Tibial nerve (tissue), 4 donors: Measurements from ENCODE around the gene RNF114. TPM values are rescaled to one million over a fixed set of nuclear protein-coding genes. Genes with fewer than 3 reads are reported as not detected.

Experiments used
- DNase-seq, 2 donors: peaks; one replicate each; pipeline ENCODE4 v3.0.0-alpha.2; 2019; ENCODE audit warnings: low spot score in 2 of 2
- H3K27ac ChIP-seq, 4 donors: fragments of 200-600 bp; sonication (generic) in 3 of 4; one replicate each; pipeline ENCODE4 v1.5.1; 2017 to 2019; ENCODE audit warnings: mild to moderate bottlenecking in 1 of 4
- H3K27me3 ChIP-seq, 2 donors: fragments of 200-600 bp; sonication (generic) in 1 of 2; one replicate each; pipeline versions ENCODE4 v1.5.1 to v1.6.0; 2017 to 2019
- H3K36me3 ChIP-seq, 3 donors: fragments of 200-600 bp; sonication (generic); one replicate each; pipeline ENCODE4 v1.5.1; 2018 to 2019
- H3K4me1 ChIP-seq, 4 donors: fragments of 200-600 bp; sonication (generic) in 3 of 4; one replicate each; pipeline ENCODE4 v1.5.1; 2017 to 2019
- H3K4me3 ChIP-seq, 4 donors: fragments of 200-600 bp; sonication (generic) in 3 of 4; one replicate each; pipeline ENCODE4 v1.5.1; 2017 to 2019; ENCODE audit warnings: mild to moderate bottlenecking in 1 of 4, moderate library complexity in 1 of 4
- H3K9me3 ChIP-seq, 4 donors: fragments of 200-600 bp; sonication (generic) in 3 of 4; one replicate each; pipeline ENCODE4 v1.5.1; 2017 to 2019
- EP300 ChIP-seq, 2 donors: sonication (generic); formaldehyde crosslinking; IDR thresholded peaks; one replicate each; pipeline ENCODE4 v1.6.1; 2017; ENCODE audit warnings: antibody characterized with exemption in 2 of 2, mild to moderate bottlenecking in 1 of 2
- POLR2A ChIP-seq, 2 donors: fragments of 450-650 bp; IDR thresholded peaks; one replicate each; pipeline ENCODE4 v1.6.1; 2017; ENCODE audit warnings: antibody characterized with exemption in 2 of 2, mild to moderate bottlenecking in 2 of 2, moderate library complexity in 2 of 2
- WGBS, 2 donors: methylation state at CpG; one replicate each; pipeline ENCODE4 v1.1.5; 2018; 5-methylcytosine and 5-hydroxymethylcytosine counted together
- total RNA-seq, 4 donors: library from RNA; depleted of rRNA; stranded (reverse); fragments of >200 nt; gene quantifications; one replicate each; pipeline ENCODE4 v1.1.0, GENCODE V29; 2016
- TF ChIP-seq, protein P1 (sequence below), 5 experiments: fragments of 200-600 bp in 3 of 5; fragments of 450-650 bp in 2 of 5; sonication (generic) in 3 of 5; IDR thresholded peaks; one replicate each; pipeline ENCODE4 v1.5.1; 2016 to 2019; ENCODE audit warnings: antibody characterized with exemption in 5 of 5, mild to moderate bottlenecking in 3 of 5, moderate library complexity in 2 of 5

The RNF114 gene
- total RNA-seq, 4 donors from 2014 or later = 211 to 311 (median 272) TPM

DNA sequence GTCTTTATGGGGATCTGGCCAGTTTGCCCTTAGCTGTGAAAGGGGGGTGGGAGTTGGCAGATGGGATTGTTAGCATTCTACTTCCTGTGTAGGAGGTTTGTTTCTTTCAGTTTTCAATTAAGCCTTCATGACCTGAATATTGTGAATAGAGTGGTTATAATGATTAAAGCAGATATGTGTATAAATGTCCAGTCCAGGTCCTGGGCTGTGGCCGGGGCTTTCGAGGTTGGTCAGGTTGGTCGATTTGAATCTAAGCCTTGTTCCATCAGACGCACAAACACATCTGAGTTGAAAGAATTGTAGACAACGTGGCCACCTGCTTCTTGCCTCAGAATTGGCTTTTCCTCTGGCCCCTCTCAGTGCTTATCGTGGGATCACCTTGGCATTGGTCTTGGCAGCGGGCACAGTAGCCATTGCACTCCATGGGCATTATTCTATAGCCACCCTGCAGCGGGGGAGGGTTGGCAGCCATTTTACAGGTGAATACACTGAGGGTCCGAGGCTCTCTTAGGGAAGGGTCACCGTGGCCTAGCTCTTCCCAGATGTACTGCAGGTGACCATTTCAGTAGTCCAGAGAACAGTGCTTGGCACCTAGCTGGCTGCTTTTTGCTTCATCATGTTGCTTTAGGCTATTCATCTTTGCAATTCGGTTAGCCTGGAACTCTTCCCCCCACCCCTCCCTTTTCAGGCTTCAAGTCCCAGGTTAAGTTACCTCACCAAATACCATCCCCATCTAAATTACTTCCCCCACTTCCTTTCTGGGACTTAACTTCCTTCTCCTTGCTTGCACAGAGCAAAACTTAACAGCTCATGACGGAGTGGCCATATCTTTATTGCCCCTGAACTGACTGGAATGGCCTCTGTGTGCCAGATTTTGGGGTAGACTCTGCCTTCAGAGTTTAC is 1.1 kb downstream of the RNF114 start:
- Histone ChIP-seq H3K27me3 (no peaks in the 10 kb centered on the region), H3K4me3 (peak overlapping the region; percentile 80 to 98 (median 88)), H3K4me1 (peaks cover 0 to 64% (median 24%) of the 10 kb centered on the region in 4 donors), H3K27ac (peak overlapping the region; percentile 94 to 98 (median 96)), H3K36me3 (peaks cover 0 to 24% (median 0%) of the 10 kb centered on the region in 3 donors), H3K9me3 (no peaks in the 10 kb centered on the region)
- TF ChIP-seq, protein P1, sequence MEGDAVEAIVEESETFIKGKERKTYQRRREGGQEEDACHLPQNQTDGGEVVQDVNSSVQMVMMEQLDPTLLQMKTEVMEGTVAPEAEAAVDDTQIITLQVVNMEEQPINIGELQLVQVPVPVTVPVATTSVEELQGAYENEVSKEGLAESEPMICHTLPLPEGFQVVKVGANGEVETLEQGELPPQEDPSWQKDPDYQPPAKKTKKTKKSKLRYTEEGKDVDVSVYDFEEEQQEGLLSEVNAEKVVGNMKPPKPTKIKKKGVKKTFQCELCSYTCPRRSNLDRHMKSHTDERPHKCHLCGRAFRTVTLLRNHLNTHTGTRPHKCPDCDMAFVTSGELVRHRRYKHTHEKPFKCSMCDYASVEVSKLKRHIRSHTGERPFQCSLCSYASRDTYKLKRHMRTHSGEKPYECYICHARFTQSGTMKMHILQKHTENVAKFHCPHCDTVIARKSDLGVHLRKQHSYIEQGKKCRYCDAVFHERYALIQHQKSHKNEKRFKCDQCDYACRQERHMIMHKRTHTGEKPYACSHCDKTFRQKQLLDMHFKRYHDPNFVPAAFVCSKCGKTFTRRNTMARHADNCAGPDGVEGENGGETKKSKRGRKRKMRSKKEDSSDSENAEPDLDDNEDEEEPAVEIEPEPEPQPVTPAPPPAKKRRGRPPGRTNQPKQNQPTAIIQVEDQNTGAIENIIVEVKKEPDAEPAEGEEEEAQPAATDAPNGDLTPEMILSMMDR (IDR thresholded peaks at IDR 0.05) = no peak
- TF ChIP-seq EP300 (IDR thresholded peaks at IDR 0.05) (no peak), POLR2A (IDR thresholded peaks at IDR 0.05) (no peak)
- 14 to 16% methylated on average over 10 to 12 of the region's 12 CpGs for WGBS, 2 donors
- DNase-seq = no peak

DNA sequence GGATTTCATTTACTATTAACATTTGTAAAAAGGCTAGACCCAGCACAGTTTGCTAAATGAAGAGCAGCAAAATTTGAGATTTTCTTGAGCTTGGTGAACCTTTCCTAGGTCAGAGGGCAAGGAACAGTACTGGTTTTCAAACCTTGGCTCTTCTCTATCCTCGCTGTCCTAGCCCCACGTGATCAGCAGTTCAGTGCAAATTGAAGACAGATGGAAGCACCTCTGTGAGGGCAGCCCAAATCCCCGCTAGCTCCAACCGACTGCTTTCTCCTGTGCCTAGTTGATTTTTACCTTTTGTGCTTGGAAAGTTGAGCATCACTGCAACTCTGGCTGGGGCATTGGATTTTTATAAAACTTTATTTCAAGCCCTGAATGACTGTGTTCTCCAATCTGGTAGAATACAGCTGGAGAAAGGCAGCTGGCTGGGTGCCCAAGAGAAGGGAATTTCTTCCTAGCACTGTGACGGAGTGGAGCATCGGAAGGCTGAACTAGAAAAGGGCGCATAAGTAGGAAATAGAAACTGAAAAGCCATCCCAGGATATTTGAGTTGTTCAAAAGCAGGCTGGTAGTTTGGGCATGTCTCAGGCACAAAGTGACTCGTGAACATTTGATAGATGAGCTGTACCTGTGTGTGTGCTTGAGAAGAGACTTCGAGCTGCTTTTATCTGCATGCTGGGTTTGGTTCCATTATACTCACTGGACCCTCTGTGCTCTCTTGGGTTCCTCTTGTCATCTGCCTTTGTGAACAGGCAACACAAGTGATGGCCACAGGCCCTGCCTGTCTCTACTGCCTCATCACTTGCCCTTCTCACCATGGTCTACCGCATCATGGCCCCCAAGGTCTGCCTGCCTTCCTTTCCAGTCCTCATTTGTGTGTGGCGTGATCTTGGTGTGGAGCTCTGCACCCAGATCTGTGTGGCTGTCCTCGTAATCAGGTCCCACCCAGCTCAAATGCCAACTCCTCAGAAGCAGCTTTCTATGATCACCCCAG is 2.3 kb downstream of the RNF114 start:
- TF ChIP-seq EP300 (IDR thresholded peaks at IDR 0.05) = peak in 1 of 2 donors; percentile 11
- TF ChIP-seq, protein P1 (IDR thresholded peaks at IDR 0.05) = no peak
- H3K27ac ChIP-seq = peak overlapping the region in 3 of 4 donors; percentile 96 to 98 (median 96)
- 55 to 61% methylated on average over 12 of the region's 12 CpGs for WGBS, 2 donors
- H3K4me1 ChIP-seq = peaks cover 0 to 71% (median 24%) of the 10 kb centered on the region in 4 donors
- H3K9me3 ChIP-seq = no peaks in the 10 kb centered on the region
- no peaks in the 10 kb centered on the region for H3K27me3 ChIP-seq
- H3K4me3 ChIP-seq = peak overlapping the region in 2 of 4 donors; percentile 4 to 98
- peak; percentile 51 to 57 for DNase-seq
- H3K36me3 ChIP-seq = peaks cover 0 to 33% (median 0%) of the 10 kb centered on the region in 3 donors

DNA sequence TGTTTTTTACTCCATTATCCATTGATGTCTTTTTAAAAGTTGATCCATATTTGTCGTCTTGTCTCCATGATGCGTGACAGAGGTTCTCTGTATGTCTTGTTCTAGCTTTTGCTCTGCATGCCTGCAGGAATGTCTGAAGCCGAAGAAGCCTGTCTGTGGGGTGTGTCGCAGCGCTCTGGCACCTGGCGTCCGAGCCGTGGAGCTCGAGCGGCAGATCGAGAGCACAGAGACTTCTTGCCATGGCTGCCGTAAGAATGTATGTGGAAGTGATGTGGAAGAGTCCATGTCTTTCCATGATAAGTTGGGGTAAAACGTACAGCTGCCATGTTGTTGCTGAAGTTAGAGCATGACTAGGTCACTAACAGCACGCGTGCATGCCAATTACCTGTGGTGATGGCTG is 5.3 kb downstream of the RNF114 start:
- H3K36me3 ChIP-seq = peaks cover 0 to 59% (median 3%) of the 10 kb centered on the region in 3 donors
- no peak overlapping the region for H3K27ac ChIP-seq
- no peaks in the 10 kb centered on the region for H3K9me3 ChIP-seq
- no peak for DNase-seq
- H3K4me3 ChIP-seq = no peak overlapping the region
- TF ChIP-seq, protein P1 (IDR thresholded peaks at IDR 0.05) = no peak
- TF ChIP-seq EP300 (IDR thresholded peaks at IDR 0.05) (no peak), POLR2A (IDR thresholded peaks at IDR 0.05) (no peak)
- H3K27me3 ChIP-seq = no peaks in the 10 kb centered on the region
- peaks cover 0 to 73% (median 22%) of the 10 kb centered on the region in 4 donors for H3K4me1 ChIP-seq
- 90 to 93% methylated on average over 15 of the region's 15 CpGs for WGBS, 2 donors

DNA sequence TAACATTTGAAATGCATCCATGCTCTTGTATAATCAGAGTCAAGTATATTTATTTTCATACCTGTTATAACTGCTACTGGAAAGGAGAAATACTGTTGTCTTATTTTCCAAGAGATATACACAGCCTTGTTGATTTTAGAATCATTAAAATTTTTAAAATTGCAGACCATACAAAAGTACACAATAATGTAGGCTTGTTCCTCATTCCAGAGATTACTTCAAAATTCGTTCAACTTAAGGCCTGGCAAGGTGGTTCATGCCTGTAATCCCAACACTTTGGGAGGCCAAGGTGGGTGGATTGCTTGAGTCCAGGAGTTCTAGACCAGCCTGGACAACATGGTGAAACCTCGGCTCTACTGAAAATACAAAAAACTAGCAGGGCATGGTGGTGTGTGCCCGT is 6.1 kb downstream of the RNF114 start:
- WGBS, 2 donors = 73 to 74% methylated on average over 3 of the region's 3 CpGs
- peaks cover 5 to 67% (median 7%) of the 10 kb centered on the region in 3 donors for H3K36me3 ChIP-seq

More for the DNA sequence above, 6.1 kb downstream of the RNF114 start:
- no peaks in the 10 kb centered on the region for H3K9me3 ChIP-seq
- no peak overlapping the region for H3K4me3 ChIP-seq
- DNase-seq = no peak
- TF ChIP-seq EP300 (IDR thresholded peaks at IDR 0.05) (no peak), POLR2A (IDR thresholded peaks at IDR 0.05) (no peak)
- TF ChIP-seq, protein P1 (IDR thresholded peaks at IDR 0.05) = no peak
- H3K4me1 ChIP-seq = peaks cover 0 to 69% (median 19%) of the 10 kb centered on the region in 4 donors
- no peaks in the 10 kb centered on the region for H3K27me3 ChIP-seq
- H3K27ac ChIP-seq = no peak overlapping the region
